ENCODE results near the gene SEC16A. TPM values are rescaled to one million over a fixed set of nuclear protein-coding genes. Genes with fewer than 3 reads are reported as not detected.

Gene SEC16A, protein sequence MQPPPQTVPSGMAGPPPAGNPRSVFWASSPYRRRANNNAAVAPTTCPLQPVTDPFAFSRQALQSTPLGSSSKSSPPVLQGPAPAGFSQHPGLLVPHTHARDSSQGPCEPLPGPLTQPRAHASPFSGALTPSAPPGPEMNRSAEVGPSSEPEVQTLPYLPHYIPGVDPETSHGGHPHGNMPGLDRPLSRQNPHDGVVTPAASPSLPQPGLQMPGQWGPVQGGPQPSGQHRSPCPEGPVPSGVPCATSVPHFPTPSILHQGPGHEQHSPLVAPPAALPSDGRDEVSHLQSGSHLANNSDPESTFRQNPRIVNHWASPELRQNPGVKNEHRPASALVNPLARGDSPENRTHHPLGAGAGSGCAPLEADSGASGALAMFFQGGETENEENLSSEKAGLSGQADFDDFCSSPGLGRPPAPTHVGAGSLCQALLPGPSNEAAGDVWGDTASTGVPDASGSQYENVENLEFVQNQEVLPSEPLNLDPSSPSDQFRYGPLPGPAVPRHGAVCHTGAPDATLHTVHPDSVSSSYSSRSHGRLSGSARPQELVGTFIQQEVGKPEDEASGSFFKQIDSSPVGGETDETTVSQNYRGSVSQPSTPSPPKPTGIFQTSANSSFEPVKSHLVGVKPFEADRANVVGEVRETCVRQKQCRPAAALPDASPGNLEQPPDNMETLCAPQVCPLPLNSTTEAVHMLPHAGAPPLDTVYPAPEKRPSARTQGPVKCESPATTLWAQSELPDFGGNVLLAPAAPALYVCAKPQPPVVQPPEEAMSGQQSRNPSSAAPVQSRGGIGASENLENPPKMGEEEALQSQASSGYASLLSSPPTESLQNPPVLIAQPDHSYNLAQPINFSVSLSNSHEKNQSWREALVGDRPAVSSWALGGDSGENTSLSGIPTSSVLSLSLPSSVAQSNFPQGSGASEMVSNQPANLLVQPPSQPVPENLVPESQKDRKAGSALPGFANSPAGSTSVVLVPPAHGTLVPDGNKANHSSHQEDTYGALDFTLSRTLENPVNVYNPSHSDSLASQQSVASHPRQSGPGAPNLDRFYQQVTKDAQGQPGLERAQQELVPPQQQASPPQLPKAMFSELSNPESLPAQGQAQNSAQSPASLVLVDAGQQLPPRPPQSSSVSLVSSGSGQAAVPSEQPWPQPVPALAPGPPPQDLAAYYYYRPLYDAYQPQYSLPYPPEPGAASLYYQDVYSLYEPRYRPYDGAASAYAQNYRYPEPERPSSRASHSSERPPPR (N-terminal part only)
- total RNA-seq (2022; extraction: Qiagen RNA extraction), result 54.8 to 61.7 TPM (median 59.6 TPM) in 5 replicates

DNA sequence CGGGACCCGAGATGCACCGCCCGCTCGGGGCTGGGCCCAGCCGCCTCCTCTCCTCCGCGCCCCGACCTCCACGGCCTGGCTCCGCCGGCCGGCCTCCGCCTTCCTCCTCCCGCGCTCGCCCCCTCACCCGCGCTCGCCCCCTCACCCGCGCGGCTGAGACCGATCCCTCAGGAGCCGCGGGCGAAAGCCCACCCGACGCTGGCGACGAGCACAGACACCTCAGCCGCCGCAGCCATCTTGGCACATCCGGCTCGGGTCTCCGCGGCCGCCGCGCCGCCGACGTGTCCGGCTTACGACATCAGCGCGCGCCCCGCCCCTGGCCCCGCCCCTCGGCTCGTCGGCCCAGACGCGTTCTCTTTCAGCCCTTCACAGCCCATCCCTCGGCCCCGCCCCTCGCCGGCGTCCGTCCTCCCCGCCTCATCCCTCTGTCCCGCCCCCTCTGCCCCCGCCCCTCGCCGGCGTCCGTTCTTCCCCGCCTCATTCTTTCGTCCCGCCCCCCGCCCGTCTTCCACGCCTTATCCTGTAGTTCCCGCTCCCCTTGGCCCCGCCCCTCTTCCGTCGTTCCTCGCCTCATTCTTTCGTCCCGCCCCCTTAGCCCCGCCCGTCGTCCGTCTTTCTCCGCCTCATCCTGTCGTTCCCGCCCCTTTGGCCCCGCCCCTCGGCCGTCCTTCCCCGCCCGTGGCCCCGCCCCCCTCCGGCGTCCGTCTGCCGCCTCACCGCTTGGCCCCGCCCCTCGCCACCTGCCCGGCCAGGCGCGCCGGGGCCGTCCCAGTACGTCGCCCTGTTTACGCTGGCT, at the start of gene SEC16A:
Gene SEC16A (minus strand): TSS at position 248 of the 796 bp plus-strand sequence. CDS start 5,425 bp downstream, outside the sequence.

DNA sequence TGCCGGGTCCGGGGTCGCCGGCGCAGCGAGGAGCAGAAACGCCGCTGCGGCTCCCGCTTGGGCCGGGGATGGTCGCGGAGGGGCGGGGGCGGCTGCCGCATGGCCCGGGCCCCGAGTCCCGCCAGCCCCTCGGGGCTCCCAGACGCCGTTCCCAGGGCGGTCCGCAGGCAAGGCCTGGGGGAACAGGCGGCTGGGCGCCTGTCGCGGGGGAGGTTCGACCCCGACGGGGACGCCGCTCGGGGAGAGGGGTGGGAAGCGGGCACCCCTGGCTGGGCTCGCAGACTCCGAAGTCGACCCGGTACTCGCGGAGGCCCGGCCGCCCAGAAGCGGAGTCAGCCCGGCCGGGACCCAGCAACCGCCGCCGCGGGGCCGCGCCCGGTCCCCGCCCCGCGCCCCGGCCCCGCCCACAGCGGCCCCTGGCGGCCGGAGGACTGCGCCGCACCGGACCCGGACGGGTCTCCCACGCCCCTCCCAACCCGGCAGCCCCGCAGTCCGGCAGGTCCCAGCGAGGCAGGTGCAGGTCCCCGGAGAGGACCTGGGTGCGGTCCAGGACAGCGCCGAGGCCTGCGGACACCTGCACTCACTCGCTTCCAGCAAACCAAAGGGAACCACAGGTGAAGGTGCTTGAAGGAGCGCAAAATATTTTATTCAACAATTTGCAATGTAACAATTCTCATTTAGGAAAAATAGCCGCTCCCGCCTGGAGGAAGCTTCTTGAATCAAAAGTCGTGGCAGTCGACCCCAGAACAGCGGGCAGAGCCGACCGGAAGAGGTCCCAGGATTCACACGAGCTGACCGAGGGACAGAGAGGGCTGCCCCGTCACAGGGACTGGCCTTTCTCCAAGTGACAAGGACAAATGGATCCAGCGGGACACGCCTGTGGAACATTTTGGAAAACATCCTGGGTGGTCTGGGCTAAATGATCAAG, 43.1 kb downstream of the SEC16A start, which contains the start of gene INPP5E:
Gene INPP5E (minus strand): TSS at position 365 of the 928 bp plus-strand sequence. CDS start 426 bp downstream, outside the sequence.

DNA sequence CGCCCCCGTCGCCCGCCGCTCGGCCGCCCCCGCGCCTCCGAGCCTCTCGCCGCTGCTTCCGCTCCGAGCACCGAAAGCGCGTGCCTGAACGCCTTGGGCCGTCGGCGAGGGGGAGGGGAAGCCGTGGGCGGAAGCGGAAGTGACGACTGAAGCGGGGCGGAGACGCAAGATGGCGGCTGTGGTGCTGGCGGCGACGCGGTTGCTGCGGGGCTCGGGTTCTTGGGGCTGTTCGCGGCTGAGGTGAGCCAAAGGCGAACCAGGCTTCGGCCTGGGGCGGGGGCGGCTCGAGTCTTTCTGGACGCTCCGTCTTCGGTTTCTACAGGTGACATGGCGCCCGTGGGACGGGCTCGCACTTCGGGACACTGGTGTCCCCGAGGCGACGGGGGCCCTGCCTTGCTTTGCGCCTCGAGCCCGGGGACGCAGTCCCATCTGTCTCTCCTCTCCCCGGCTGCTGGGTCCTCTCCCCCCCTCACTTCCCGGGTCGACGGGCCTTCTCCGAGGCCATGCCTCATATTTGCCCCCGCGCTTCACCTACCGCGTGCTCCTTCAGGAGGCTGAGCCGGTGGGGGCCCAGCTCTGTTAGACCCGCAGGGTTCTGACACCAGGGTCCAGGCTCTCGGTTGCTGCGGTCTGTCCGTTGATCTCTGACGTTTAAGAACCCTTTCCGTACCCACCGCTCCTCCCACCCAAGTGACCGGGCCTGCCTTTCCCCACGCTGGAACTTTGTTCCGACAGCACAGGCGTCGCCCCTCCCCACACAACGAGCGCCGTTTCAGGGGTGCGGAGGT, 72.1 kb downstream of the SEC16A start, which contains the start of the genes ENTR1 and PMPCA:
Gene ENTR1 (minus strand): TSS at position 115 of the 788 bp plus-strand sequence. CDS start 217 bp downstream, outside the sequence.
Gene PMPCA (plus strand): TSS at position 159 of the 788 bp plus-strand sequence. CDS start 11 bp downstream, at position 170.

DNA sequence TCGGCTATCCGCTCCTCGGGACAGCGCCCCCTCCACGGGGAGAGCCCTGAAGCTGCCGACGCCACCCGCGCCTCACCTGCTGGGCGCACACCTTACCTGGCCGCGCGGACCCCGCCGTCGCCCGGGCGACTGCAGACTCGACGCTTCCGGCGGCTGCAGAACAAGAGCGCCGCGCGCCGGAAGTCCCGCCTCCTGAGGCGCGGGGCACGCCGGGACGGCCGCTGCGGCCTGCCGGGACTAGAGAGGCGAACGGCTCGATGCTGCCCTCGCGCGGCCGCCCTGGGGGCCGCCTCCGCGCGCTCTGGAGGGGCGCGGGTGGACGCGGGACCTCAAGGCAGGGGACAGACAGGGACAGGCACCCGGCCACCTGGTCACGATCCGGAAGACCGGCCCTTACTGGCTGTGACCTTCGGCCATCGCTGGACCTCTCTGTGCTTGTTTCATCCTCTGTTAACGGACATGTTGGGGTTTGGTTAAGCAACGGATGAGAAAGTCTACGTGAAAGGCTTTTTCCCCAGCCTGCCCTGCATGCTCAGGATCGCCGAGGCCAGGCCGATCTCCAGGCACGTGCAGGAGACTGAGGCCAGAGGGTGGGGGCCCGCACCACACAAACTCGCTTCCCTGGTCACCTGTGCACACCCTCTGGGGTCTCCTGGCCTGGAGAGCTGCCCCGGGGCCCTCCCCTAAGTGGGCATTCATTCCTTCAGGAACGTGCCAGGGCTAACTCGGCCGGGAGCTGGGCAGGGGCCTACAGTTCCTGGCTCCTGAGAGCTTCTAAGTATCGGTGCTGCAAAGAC, 82.6 kb downstream of the SEC16A start, which contains the start of gene SNAPC4:
Gene SNAPC4 (minus strand): TSS at position 133 of the 797 bp plus-strand sequence. CDS start 1,742 bp downstream, outside the sequence.

Other genes starting within 250 kb of the SEC16A start
- gene QSOX2, start 237.2 kb downstream of the SEC16A start, total RNA-seq (2022; extraction: Qiagen RNA extraction), result 25.4 to 28.6 TPM (median 27.0 TPM) in 5 replicates
- 0.02 to 0.03 TPM in 2 of 5 replicates, not detected in the others for gene CCDC187, start 178.9 kb downstream of the SEC16A start, total RNA-seq (2022; extraction: Qiagen RNA extraction)
- gene GPSM1, start 155.5 kb downstream of the SEC16A start, total RNA-seq (2022; extraction: Qiagen RNA extraction), result 10.3 to 14.9 TPM (median 13.5 TPM) in 5 replicates
- 18.3 to 40.2 TPM (median 36.0 TPM) in 5 replicates for gene DNLZ, start 119.3 kb downstream of the SEC16A start, total RNA-seq (2022; extraction: Qiagen RNA extraction)
- 0.81 to 1.7 TPM (median 0.97 TPM) in 5 replicates for gene CARD9, start 109.4 kb downstream of the SEC16A start, total RNA-seq (2022; extraction: Qiagen RNA extraction)
- 11.6 to 13.3 TPM (median 12.0 TPM) in 5 replicates for gene SNAPC4, start 82.9 kb downstream of the SEC16A start, total RNA-seq (2022; extraction: Qiagen RNA extraction)
- gene ENTR1, start 72.4 kb downstream of the SEC16A start, total RNA-seq (2022; extraction: Qiagen RNA extraction), result 62.3 to 72.1 TPM (median 70.1 TPM) in 5 replicates
- 80.0 to 132 TPM (median 81.1 TPM) in 5 replicates for gene PMPCA, start 72.4 kb downstream of the SEC16A start, total RNA-seq (2022; extraction: Qiagen RNA extraction)
- 14.1 to 21.2 TPM (median 19.7 TPM) in 5 replicates for gene INPP5E, start 43.2 kb downstream of the SEC16A start, total RNA-seq (2022; extraction: Qiagen RNA extraction)
- 9.3 to 12.0 TPM (median 11.1 TPM) in 5 replicates for gene NOTCH1, start 63.0 kb upstream of the SEC16A start, total RNA-seq (2022; extraction: Qiagen RNA extraction)
- 35.0 to 59.2 TPM (median 54.3 TPM) in 5 replicates for gene EGFL7, start 179.9 kb upstream of the SEC16A start, total RNA-seq (2022; extraction: Qiagen RNA extraction)
- 72.0 to 106 TPM (median 101 TPM) in 5 replicates for gene AGPAT2, start 204.4 kb upstream of the SEC16A start, total RNA-seq (2022; extraction: Qiagen RNA extraction)
- gene DIPK1B, start 229.5 kb upstream of the SEC16A start, total RNA-seq (2022; extraction: Qiagen RNA extraction), result 6.4 to 9.1 TPM (median 8.0 TPM) in 5 replicates

Measured in A549 treated with Hydrocortisone at 1 μM for 4 hours (cell line).